ENCODE results near the gene PWWP2A. TPM values are rescaled to one million over a fixed set of nuclear protein-coding genes. Genes with fewer than 3 reads are reported as not detected.

The PWWP2A gene
- total RNA-seq, 1 donor from 2014 or later = 13.3 TPM

GRCh38 chr5:160128632-160129031, 9.4 kb upstream of the PWWP2A start:
- no peak for DNase-seq (ENCODE audit: low read depth)
- TF ChIP-seq, protein P1, sequence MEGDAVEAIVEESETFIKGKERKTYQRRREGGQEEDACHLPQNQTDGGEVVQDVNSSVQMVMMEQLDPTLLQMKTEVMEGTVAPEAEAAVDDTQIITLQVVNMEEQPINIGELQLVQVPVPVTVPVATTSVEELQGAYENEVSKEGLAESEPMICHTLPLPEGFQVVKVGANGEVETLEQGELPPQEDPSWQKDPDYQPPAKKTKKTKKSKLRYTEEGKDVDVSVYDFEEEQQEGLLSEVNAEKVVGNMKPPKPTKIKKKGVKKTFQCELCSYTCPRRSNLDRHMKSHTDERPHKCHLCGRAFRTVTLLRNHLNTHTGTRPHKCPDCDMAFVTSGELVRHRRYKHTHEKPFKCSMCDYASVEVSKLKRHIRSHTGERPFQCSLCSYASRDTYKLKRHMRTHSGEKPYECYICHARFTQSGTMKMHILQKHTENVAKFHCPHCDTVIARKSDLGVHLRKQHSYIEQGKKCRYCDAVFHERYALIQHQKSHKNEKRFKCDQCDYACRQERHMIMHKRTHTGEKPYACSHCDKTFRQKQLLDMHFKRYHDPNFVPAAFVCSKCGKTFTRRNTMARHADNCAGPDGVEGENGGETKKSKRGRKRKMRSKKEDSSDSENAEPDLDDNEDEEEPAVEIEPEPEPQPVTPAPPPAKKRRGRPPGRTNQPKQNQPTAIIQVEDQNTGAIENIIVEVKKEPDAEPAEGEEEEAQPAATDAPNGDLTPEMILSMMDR (conservative IDR thresholded peaks at IDR 0.05; ENCODE audit: low read depth, low read length) = no peak
- no peak overlapping the region for H3K4me3 ChIP-seq (ENCODE audit: low read depth, low read length)

DNA sequence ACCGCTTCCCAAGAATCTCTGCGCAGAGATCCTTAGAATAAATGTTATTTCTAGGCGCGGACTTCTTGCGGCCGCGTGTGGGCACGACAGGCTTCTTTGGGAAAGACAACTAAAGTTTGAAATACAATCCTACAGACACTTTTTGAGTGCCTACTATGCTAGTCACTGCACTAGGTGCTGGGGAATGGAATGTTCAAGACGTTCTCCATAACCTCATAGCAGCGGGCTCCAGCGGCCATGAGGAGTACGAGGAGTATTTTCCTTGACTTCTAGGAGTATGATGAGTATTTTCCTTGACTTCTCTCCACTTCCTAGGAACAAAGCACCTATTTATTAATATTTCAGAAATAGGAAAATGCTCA, 636 bp upstream of the PWWP2A start:
- no peak for DNase-seq (ENCODE audit: low read depth)
- H3K4me3 ChIP-seq (ENCODE audit: low read depth, low read length) = peak overlapping the region; percentile 25
- TF ChIP-seq, protein P1 (conservative IDR thresholded peaks at IDR 0.05; ENCODE audit: low read depth, low read length) = peak; percentile 9

- DNase-seq (ENCODE audit: low read depth) = no peak
- TF ChIP-seq, protein P1 (conservative IDR thresholded peaks at IDR 0.05; ENCODE audit: low read depth, low read length) = peak; percentile 1
- H3K4me3 ChIP-seq (ENCODE audit: low read depth, low read length) = peak overlapping the region; percentile 93
Observed at GRCh38 chr5:160118349-160119141, 705 bp downstream of the PWWP2A start.

DNA sequence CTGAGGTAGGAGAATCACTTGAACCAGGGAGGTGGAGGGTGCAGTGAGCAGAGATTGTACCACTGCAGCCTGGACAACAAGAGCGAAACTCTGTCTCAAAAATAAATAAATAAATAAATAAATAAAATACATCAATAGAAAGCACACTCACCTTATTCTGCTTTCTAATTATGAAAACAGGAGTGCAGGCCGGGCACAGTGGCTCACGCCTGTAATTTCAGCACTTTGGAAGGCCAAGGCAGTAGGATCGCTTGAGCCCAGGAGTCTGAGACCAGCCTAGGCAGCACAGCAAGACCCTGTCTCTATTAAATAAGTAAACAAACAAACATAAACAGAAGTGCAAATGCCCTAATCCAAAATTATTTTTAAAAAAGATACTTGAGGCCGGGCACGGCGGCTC, 2.3 kb downstream of the PWWP2A start:
- TF ChIP-seq, protein P1 (conservative IDR thresholded peaks at IDR 0.05; ENCODE audit: low read depth, low read length) = no peak
- no peak for DNase-seq (ENCODE audit: low read depth)
- no peak overlapping the region for H3K4me3 ChIP-seq (ENCODE audit: low read depth, low read length)

GRCh38 chr5:160108124-160108523, 11.1 kb downstream of the PWWP2A start:
- DNase-seq (ENCODE audit: low read depth) = no peak
- TF ChIP-seq, protein P1 (conservative IDR thresholded peaks at IDR 0.05; ENCODE audit: low read depth, low read length) = no peak
- no peak overlapping the region for H3K4me3 ChIP-seq (ENCODE audit: low read depth, low read length)

DNA sequence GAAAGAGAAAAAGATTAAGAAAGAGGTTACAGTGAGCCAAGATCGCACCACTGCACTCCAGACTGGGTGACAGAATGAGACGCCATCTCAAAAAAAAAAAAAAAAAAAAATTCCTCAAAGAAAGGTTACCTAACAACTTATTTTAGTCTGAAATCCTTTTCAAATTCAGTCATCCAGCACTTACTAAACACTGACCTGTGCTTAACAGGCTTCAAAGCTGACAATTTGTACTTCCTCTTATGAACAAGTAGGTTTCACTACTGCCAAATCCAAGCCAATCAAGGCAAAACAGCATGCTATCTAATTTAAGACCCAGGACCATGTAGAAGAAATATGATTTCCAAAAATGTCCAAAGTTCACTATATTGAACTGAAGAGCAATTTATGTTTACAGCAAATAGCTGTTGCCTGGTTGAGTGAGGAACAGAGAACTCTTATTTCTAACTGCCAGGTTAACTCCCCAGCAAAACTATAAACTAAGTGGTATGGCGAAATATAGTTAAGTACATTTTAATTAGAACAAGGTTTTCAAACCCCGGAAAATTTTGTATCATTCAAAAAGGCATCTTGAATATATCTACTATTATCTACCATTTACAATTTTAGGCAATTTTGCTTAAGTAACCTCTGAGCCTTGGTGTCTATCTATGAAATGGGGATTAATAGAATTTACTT, 13.4 kb downstream of the PWWP2A start:
- H3K4me3 ChIP-seq (ENCODE audit: low read depth, low read length) = no peak overlapping the region
- TF ChIP-seq, protein P1 (conservative IDR thresholded peaks at IDR 0.05; ENCODE audit: low read depth, low read length) = no peak
- DNase-seq (ENCODE audit: low read depth) = peak; percentile 26

All from epithelial cell of proximal tubule (primary cell).